GM18517 (cell line): ENCODE results near the gene NACA2.
"Not testable (repeated sequence)": the region's sequence is repeated elsewhere in the genome, so short reads cannot be mapped to it uniquely, and the experiment has no call there.

Experiments used
- ATAC-seq: cut with Tn5 transposase; IDR thresholded peaks from one replicate; pipeline ENCODE4 v1.9.1; 2021; ENCODE audit warnings: mild to moderate bottlenecking, moderate library complexity; ENCODE audit not compliant: unreplicated experiment

NACA2 gene

DNA sequence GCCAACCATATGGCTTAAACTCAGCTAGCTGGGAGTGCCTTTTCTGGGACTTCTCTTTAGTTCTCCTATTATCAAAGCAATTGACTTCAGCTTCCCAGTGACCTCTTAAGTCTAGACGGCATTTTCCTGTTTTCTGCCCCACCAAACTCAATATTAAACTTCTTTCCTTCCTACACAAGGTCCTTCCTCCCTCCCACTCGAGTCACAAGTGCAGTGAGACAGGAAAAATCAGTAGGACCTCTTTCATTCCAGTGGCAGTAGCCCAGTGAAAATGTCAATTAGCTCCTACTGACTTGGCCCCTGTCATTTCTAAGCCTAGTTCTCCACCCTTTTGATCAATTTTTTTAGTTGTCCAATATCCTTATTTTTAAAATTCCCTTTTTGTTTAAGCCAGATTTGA is 9.6 kb upstream of the NACA2 start:
- ATAC-seq: no peak

DNA sequence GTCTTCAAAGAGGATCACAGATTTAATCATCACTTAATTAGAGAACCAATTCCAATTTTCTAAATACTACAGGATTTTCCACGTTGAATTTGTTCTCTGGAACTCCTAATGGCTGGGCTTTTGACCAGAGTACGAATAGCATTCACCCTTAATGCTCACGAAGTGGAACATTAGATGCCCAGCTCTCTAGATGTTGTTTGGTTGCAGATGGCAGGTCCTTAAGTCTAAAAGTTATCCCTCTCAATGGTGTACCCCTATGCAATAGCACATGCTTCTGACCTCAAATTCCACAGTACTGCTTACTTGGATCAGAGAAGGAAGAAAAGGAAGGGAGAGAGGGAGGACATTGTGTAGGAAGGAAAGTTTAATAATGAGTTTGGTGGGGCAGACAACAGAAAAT is 8.6 kb upstream of the NACA2 start:
- no peak for ATAC-seq

DNA sequence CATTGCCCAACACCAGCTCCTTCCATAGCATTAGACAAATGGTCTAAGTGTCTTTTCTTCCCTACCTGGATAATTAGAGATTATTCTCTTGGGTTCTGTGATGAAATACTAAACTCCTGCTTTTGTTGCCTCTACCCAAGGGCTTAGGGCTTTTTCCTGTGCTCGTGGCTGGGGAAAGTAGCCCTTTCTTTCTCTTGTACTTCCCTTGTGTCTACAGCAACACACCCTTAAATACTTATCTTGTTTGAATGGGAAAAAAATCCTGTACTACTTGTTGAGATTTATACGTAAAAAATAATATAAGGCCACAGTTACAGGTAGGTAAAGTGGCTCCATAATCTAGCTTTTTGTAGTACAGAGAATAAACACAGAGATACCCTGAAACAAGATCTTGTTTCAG is 7.0 kb upstream of the NACA2 start:
- ATAC-seq: no peak

GRCh38 chr17:61597607-61598006 is 6.6 kb upstream of the NACA2 start:
- ATAC-seq: no peak

- no peak for ATAC-seq
Observed at GRCh38 chr17:61595418-61596186, 4.6 kb upstream of the NACA2 start.

- no peak for ATAC-seq
Observed at GRCh38 chr17:61594294-61594825, 3.3 kb upstream of the NACA2 start.

DNA sequence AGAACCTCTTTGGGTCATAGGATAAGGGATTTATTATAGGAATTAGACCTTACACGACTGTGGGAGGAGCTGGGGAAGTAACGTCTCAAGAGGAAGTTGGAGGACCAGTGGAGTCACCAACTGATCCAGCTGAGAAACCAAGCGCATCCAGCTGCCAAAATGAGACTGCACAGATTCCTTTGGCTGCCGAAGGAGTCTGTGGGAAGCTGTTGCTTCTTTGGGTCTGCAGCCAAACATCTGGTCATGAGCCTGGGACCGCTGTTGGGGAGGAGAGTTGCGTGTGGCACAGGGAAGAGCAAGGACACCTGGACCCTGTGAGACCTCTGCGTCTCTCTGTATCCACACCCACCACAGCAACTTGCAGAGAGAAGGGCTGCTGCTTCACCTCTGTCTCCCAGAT is 2.4 kb upstream of the NACA2 start:
- no peak for ATAC-seq

DNA sequence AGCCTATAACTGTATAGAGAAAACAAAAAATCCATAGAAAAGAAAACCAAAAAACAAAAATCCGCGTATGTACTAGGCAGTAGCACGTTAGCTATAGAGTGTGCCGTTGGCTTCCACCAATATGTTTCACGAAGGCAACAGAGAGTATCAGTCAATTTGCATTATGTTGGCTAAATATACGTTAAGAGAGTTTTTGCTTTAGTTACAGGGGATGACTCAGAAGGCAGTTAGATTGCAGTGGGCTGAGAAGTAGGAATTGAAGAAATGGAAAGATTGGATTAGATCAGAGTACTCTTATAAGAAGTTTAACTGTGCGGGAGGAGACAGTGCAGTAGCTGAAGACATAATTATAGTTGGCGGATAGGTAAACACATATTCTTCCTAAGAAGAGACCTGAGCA is 911 bp upstream of the NACA2 start:
- no peak for ATAC-seq

DNA sequence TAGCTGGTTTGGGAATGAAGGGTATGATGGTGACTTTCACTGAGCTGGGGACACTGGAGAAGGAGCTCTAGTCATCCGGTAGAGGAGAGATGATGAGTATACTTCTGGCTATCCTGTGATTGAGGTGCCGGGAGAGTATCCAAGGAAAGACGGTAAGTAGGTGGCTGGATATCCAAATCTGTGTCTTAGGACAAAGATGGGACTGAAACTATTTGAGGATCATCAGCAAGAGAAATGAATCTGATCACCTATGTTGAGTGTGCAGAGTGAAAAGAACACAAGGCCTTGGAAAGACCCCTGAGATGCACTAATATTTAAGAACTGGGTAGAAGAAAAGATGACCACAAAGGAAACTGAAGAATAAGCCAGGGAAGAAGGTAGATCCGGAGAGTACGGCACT is 1.0 kb downstream of the NACA2 start:
- ATAC-seq: no peak

DNA sequence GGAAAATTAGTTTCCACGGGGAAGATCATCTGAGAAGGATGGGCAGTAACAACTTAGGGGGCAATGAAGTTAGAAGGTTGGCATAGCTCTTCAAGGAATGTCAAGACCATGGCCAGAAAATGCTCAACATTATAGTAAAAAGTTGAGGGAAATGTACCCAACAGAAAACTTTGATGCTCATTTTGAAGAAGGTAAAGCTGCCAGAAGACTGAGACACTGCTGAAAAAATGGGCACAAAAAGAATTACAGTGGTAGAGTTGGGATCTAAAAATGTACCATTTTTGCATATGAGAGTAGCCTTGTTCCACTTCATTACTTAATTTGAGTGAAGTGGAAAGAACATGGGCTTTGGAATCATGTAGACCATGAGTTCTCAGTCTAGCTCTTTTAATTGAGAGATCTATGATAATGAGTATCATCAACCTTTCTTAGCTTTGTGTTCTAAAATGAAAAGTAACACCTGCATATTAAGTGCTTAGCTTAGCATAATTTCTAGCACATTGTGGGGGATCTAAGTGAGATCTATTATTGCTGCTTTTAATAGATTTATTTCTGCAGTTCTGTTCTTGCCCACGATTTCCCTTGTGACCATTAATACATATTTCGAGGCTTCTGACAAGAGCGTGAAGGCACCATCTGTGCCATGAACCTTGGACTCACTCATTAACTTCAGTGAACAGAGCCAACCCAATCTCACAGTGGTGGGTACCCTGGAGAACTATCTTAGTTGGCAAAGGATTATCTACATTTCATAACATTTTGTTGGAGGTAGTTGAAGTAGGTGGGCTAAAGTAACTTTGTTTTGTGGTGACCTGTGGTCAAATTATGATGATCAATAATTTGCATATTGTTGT is 3.0 kb downstream of the NACA2 start:
- ATAC-seq: no peak

DNA sequence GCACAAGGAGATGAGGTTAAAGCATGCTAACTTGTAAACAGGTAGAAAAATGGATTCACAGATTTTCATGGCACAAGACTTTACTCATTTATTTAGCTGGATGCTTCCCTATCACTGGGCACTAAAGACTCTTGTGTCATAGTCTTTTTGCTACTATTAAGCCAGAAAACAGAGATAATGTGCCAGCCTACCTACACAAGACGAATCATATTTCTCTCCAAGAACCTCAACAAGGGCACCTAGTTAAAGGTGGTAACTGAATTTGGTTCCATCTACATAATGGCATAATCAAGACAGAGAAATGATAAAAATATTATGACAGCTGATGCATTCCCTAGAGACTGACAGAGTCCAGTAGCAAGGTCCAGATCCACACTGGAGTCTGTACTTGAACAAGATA is 3.8 kb downstream of the NACA2 start:
- no peak for ATAC-seq

- ATAC-seq: not testable (repeated sequence)
Observed at GRCh38 chr17:61586622-61587021, 4.4 kb downstream of the NACA2 start.

- ATAC-seq: no peak
Observed at GRCh38 chr17:61586031-61586566, 4.9 kb downstream of the NACA2 start.

GRCh38 chr17:61584866-61585265 is 6.2 kb downstream of the NACA2 start:
- ATAC-seq: no peak

DNA sequence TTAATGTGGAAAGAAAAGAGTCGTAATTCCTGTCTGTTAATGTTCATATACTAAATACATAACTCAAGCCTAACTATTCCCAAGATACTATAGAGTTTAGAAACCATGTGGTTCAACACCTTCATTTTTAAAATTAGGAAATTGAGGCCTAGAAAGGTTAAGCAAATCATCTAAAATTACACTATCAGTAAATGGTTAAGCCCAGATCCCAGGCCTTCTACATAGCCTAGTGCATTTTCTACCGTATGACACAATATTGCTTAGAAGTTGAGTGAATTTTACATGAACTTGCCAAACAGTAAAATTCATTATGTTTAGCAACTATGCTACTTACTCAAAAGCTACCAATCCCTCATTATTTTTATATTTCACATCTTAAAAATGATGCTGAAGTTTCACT is 6.8 kb downstream of the NACA2 start:
- ATAC-seq: no peak

- no peak for ATAC-seq
Observed at GRCh38 chr17:61583660-61584264, 7.3 kb downstream of the NACA2 start.

DNA sequence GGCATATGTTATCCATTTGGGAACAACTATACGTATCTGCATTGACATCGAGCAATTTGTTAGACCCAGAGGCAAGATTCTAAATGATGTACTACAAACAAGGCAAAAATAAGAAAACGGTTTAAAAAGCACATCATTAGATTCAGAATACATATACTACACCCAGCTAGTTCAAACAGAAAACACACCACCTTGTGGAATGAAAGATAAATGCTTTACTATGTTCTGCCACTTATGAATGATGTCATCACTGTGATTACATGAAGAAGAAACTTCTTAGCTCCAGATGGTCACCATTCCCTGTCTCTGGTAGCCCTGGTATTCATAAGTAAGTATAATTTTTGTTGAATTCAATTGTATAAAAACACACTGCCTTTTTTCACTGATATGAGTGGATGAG is 7.8 kb downstream of the NACA2 start:
- ATAC-seq: no peak

- no peak for ATAC-seq
Observed at GRCh38 chr17:61582593-61582992, 8.4 kb downstream of the NACA2 start.

- ATAC-seq: no peak
Observed at GRCh38 chr17:61581611-61582349, 9.2 kb downstream of the NACA2 start.

DNA sequence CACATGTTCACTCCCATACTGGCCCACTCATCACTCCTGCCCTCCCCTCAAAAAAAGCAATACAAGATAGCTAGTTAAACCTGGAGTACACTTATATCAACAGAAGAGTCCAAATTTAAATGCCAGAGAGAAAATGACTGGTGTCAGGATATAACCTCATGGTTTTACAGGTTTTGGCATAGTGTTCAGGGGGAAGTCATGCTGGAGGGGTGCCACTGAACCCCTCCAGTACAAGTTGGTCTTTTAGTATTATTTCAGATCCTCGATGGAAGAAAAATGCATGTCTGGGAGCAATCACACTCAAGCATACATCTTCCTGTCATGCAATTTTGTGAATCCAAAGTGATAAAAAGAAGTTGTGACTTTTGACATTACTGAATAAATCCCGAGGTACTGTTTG is 10.5 kb downstream of the NACA2 start:
- ATAC-seq: no peak

DNA sequence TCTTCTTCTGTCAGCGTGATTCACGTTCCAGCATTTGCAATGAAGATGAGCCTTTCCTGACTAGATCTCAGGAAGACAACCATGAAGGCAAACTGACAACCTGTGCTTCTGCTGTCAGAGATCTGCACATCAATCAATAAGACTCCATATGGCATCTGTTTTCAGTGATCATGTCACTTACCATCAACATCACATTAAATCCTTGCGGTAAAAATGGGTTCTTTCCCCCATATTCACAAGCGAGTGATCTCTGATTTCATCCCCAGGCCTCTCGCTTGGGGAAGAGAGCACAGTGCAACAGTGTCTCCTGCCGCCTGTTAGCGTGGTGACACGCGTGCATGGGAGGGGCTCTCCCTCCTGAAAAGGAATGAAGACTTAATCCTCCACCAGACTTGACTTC is 11.1 kb downstream of the NACA2 start:
- ATAC-seq: no peak
